Body of pancreas (tissue), 4 donors: ENCODE results near the gene ATP6V1B1.

ENCODE experiments used
- CTCF ChIP-seq, 7 experiments: fragments of 450-650 bp in 4 of 7; fragments of 200-600 bp in 3 of 7; sonication (generic) in 3 of 7; IDR thresholded peaks; one replicate each; pipeline ENCODE4 v1.5.1; 2016 to 2019; ENCODE audit warnings: antibody characterized with exemption in 7 of 7
- POLR2A ChIP-seq, 3 donors: fragments of 450-650 bp; IDR thresholded peaks; one replicate each; pipeline ENCODE4 v1.6.1; 2016; ENCODE audit warnings: antibody characterized with exemption in 3 of 3, mild to moderate bottlenecking in 2 of 3

DNA sequence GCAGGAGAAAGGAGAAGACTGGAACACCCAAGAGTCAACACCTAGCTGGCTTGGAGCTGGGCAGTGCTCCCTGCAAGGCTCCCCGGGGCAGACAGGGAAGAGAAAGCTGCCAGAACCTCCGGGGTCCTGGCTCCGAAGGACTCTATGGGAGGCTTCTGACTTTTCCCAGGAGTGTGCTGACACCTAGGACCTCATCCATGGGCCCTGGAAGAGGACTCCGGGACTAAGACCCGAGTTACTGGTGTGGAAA is 37.8 kb upstream of the ATP6V1B1 start:
- TF ChIP-seq POLR2A (IDR thresholded peaks at IDR 0.05), result no peak
- no peak for TF ChIP-seq CTCF (IDR thresholded peaks at IDR 0.05)
